Activated CD4-positive, alpha-beta T cell treated with anti-CD3 and anti-CD28 coated beads for 1 hour (primary cell): ENCODE data around the gene COL6A2.
A peak's percentile ranks its signal among the peaks of the same experiment; 100 is the strongest.
"Not testable (repeated sequence)": the region's sequence is repeated elsewhere in the genome, so short reads cannot be mapped to it uniquely, and the experiment has no call there.

Source experiments
- DNase-seq: peaks from one replicate; pipeline ENCODE4 v3.0.0-alpha.2; 2020

COL6A2 gene

DNA sequence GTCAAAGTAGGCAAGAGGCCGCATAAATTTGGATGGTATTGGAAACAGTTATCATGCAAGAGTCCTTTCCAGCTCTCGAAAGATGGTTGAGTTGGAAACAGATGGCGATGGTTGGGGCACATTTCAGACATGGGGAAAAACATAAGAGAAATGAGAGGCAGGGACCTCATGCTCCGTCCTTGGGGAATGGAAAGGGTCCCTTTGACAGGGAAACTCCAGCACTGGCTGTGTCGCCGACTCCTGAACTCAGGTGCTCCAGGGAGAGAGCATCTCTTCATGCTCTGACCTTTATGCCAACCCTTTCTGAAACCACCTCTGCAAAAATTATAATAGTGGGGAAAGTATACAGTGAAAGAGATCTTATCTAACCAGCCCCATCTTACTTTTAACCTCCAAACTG is 36.8 kb upstream of the COL6A2 start:
- no peak for DNase-seq

DNA sequence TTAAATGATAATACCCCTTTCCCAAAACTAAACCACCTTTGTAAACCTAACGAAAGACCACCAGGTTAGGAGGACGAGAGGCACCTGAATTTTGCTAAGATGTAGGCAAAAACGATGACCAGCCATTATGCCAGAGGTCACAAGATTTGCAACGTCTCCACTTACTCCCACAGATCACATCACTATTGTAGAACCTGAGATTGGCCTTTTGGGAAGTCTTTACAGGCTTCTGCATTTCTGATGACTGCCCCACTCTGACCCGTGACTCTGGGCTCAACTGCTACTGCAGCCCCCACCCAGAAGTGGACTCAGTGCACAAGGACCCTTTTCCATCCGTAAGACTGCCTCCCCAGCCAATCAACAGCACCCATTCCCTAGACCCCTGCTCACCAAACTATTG is 36.4 kb upstream of the COL6A2 start:
- no peak for DNase-seq

DNA sequence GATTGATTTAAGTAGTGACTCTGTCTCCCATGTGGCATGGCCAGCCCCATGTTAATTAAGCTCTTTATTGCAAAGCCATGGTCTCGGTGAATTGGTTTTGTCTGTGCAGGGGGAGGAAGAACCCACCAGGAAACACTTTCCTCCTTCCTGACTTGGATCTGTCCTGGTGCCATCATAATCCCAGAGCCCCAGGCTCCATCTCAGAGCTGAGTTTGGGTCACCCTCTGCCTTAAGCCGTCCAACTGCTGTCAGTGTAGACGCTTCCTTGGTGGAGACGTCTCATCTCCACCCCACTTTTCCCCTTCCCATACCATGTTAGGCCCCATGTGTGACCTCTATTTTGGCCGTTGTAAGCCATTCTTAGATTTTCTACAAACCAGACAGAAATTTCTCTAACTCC is 36.0 kb upstream of the COL6A2 start:
- no peak for DNase-seq

DNA sequence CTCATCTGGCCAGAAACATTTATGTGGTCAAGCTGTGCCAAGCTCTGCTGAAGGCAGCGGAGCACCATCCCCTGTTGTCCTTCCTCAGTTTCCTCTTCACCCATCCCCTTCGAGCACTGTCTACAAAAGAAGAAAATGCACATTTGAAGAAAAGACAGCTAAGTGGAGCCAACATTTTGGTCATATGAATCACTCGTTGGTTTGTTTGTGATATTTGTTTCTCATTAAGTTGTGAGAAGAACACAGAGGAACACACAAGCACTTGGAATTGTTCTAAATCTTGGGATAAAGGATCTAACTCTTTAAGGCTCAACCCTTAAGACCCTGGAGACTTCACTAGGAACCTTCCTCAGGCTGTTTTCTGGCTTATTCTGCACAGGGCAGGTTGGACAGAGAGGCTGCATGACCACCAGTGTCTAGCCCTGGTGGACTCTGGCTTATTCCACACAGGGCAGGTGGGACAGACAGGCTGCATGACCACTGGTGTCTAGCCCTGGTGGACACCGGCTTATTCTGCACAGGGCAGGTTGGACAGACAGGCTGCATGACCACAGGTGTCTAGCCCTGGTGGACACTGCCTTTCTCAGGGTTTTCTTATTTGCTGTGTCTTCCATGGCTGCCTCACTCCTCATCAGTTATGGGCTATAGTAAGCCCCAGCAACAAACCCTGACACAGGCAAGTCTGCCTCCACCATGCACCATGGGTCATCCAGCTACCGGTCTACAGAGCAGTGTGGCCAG is 35.3 kb upstream of the COL6A2 start:
- no peak for DNase-seq

DNA sequence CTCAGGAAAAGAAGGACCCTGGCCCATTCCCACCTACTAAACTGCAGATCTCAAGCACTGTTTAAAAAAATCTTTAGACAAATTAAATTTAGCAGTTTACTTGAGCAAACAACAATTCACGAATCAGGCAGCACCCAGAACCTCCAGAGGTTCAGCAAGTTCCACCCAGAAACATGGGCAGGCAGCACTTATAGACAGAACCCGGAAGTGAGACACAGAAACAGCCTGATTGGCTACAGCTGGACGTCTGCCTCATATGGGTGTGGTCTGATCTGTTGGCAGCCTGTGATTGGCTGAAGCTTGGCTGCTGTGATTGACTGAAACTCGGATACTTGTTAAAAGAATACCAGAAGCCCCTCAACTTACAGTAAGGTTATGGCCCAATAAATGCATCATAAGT is 34.7 kb upstream of the COL6A2 start:
- DNase-seq: no peak

DNA sequence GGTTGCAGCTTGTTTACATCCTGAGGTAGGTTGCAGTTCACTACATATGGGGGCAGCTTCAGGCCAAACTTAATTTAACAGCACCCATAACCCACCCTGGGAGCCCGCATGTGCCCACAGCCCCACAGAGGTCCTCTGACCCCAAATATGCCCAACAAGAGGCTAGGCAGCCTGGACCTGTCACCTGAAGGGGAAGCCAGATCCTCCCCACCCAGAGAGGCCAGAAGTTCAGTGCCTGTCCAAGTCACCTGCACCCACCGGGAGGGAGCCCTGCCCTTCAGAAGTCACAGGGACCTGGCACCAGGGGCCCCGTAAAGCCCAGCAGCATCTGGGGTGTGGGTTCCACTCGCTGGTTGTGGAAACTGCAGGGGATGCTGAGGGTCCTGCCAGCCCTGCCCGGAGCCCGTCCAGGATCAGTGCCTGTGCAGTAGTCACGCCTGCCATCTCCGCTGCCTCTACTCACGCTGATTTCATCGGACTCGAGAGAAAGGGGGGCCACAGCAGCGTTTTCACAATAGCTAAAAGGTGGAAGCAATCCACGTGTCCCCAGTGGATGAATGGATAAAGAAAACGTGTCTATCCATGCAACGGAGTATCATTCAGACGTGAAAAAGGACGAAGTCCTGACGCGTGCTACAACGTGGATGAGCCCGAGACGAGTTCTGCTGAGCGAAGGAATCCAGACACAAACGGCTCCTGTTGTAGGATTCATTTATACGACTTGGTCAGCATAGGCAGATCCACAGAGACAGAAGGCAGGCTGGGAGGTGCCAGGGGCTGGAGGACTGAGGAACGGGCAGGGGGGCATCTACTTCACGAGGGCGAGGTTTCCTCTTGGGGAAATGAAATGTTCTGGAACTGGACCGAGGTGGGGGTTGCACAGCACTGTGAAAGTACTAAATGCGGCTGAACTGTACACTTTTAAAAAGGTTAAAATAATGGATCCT is 33.9 kb upstream of the COL6A2 start:
- peak; percentile 6 for DNase-seq

DNA sequence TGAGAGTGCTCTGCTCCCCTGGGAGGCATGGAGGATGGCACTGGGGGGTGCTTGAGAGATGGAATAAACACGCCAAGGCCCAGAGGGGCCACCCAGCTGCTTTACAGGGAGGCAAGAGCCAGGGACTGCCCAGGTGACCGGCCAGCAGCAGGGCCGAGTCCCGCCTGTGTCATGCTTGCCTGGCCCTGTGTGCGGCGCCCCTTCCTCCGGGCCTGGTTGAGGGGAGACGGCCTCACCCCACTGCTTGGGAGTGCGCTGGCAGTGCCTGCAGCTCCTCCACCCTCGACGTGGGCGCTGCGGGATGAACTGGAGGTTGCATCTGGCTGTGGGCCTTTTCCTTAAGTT is 33.1 kb upstream of the COL6A2 start:
- DNase-seq: no peak

DNA sequence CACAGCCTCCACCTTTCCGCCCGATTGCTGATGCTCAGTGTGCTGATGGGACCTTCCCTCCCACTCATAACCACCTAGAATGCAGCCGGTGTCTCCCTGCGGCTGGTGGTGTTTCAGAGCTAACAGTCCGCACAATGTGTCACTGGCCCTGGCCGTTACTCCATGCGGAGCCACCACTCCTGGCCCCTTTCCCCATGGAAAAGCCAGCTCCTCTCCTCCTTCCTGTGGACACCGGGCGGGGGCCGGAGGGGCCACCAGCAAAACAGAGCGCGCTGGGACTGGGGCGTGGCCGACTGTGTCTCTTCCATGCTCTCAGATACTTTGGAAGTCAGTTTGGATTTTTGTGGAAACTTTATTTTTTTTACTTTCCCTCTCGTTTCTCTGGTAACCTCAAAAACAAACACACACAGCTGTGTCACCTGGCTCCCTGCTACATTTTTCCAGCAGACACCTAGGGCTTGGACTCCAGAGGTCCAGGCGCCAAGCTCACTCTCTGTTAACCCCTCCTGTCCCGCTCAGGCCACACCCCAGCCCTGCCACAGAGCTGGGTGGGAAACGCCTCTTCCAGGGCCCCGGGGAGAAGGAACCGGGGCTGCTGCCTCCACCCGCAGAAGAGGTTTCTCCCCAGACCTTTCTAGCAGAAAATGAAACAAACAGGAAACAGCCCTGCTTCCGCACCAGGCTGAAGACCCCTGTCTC is 32.5 kb upstream of the COL6A2 start:
- DNase-seq: no peak

DNA sequence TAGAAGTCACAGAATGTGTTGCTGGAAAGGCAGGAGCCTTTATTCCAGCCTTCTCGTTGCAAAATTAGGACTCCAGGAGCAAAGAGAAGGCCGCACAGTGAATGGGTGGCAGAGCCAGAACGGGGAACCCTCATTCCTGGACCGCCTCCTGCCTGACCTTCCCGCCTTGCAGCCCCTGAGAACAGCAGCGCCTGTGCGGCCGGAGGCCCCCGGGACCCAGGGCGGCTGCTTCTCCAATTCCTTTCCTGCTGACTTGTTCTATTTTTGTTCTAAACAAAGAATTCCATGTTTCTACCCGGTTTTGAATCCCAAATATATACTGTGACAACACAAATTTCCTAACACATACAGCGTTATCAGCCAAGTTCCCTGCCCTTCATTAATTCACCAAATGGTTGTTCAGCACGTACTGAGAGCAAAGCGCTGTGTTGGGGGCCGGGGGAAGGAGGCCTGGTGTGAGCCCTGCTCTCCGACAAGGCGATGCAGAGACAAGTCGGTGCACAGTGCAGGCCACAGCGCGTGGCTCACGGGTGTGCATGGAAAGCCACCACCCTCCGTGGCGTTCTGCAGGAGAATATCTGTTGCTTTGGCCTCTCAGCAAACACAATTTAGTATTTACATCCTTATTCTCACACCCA is 31.9 kb upstream of the COL6A2 start:
- no peak for DNase-seq

DNA sequence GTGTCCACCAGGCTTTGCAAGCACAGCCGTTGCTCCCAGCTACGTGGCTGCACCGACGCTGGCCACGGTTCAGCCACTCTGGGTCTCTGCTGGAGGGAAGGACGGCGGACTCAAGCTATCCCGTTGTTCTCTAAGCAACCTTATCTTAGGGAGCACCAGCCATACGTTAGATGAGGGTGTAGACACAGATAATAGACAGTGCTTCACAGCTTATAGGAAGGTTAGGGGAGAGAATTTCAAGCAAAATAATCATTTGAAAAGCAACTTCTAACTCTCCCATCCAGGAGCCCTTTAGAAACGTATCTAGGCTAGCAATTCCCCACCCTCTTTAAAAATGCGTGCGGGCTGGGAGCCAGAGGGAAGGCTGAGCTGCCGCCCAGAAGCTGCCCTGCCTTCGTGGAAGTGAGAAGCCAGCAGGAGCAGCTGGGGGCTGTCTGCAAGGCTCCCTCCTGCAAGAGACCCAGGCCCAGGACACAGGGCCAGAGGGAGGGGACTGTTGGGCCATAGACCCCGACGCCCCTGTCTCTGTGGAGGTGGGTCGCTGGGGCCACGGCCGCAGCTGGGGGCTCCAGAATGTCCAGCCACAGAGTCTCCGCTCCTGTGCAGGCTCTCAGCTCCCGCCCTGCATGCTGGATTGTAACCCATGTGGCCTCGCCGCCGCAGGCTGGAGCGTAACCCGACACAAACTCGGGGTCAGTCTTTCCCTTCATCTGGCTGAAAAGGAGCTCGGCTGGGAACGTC is 31.2 kb upstream of the COL6A2 start:
- no peak for DNase-seq

DNA sequence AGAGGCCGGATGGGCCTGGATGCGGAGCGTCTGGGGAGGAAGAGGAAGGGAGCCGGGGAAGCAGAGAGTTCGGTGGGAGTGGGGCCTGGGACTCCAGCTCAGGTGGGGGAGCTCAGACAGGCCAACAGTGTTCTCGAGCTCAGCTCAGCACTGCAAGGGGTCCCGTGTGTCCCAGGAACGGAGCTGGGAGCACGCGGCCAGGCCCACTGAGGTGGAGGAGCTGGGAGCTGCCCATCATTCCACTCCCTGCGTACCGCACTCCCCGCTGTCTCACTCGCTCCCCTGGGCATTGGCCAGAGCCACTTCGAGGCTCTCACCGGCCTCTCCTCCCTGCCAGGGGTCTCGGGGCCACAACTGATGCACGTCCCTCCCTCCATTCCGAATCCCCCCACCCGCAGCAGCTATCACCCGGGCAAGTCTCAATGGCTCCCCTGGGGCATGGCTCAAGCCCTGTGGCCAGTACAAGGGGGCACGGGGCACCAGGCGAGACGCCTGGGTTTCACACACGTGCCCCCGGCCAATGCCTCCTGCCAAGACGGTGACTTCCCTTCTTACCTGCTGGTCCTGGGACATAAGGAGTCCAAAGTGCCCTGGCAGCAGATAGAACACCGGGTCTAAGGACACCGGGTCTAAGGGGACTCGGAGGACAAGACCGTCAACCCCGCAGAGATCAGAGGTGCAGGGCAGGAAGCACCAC is 30.3 kb upstream of the COL6A2 start:
- no peak for DNase-seq

DNA sequence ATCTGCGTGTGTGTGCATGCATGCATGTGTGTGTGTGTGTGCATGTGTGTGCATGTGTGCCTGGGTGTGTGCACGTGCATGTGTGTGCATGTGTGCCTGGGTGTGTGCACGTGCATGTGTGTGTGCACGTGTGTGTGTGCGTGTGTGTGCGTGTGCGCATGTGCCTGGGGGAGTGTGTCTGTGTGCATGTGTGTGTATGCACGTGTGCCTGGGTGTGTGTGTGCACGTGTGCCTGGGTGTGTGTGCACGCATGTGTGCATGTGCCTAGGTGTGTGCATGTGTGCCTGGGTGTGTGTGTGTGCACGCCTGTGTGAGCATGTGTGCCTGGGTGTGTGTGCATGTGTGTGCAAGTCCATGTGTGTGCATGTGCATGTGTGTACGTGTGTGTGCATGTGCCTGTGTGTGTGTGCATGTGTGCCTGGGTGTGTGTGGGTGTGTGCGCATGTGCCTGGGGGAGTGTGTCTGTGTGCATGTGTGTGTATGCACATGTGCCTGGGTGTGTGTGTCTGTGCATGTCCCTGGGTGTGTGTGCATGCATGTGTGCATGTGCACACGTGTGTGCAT is 29.3 kb upstream of the COL6A2 start:
- DNase-seq: no peak

DNA sequence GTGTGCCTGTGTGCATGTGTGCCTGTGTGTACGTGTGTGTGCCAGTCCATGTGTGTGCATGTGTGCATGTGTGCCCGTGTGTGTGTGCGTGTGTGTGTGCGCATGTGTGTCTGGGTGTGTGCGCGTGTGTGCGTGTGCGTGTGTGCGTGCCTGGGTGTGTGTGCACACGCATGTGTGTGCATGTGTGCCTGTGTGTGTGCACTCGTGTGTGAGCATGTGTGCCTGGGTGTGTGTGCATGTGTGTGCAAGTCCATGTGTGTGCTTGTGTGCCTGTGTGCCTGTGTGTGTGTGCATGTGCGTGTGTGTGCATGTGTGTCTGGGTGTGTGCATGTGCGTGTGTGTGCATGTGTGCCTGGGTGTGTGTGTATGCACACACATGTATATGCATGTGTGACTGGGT is 28.7 kb upstream of the COL6A2 start:
- DNase-seq: no peak

DNA sequence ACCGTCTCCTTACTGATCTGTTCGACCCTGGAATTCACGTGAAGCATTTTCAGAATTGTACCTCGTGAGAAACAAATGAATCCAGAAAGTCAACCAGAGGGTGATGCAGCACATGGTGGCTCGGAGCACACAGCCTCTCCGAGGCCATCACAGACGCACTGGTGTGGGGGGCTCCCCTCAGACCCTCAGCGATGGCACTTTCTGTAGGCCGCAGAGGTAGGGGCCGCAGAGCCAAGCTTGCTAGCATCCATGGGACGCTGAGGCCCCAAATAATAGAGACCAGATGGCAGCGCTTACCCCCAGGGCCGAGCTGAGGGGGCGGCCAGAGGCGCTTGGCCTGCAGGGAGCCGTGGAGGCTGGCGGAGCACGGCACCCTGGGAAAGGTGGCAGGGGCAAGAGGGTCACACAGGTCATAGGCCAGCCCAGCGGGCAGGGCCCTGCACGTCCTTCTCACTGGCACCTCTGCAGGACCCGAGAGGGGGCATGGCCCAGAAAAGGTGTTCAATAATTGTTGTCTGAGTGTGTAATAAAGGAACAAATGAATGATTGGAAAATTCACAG is 28.1 kb upstream of the COL6A2 start:
- DNase-seq: peak; percentile 3

DNA sequence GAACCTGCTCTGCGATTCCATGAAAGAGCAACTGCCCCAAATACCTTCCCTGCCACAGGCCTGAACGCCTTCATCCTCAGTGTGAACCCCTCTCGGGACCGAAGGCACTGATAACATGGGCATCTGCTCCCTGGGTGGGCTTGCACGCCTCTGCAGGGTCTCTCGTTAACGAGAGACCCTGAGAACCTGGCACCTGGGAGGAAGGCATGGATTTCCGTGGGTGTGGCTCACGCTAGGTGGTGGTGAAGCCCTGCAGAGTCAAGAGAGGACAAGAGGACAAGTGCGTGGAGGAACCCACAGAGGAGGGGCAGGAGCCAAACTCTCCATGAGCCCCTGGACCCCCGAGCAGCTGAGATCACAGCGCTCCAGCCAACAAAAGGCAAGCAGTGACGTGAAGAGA is 26.8 kb upstream of the COL6A2 start:
- DNase-seq: no peak

DNA sequence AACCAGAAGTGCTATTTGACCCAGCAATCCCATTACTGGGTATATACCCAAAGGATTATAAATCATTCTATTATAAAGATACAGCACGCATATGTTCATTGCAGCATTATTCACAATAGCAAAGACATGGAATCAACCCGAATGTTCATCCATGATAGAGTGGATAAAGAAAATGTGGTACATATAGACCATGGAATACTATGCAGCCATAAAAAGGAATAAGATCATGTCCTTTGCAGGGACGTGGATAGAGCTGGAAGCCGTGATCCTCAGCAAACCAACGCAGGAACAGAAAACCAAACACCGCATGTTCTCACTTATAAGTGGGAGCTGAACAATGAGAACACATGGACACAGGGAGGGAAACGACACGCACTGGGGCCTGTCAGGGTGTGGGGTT is 21.2 kb upstream of the COL6A2 start:
- not testable (repeated sequence) for DNase-seq

DNA sequence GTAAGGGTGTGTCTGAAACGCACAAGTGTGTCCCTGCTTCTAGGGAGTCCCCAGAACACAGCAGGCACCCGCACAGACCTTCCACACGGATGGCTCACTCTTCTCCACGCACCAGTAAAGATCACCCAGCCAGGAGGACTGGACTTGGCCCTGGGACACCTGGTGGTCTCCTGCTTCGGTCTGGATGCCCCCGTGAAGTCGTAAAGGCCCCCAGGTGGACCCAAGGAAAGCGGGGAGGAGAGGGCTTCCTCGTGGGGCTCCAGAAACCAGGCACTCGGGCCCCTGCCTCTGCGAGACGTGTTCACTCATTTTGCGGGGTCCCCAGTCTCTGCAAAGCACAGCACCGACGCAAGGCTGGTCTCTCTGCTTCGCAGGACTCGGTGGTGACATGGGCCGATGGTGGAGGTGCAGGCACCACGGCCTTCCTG is 20.2 kb upstream of the COL6A2 start:
- no peak for DNase-seq

DNA sequence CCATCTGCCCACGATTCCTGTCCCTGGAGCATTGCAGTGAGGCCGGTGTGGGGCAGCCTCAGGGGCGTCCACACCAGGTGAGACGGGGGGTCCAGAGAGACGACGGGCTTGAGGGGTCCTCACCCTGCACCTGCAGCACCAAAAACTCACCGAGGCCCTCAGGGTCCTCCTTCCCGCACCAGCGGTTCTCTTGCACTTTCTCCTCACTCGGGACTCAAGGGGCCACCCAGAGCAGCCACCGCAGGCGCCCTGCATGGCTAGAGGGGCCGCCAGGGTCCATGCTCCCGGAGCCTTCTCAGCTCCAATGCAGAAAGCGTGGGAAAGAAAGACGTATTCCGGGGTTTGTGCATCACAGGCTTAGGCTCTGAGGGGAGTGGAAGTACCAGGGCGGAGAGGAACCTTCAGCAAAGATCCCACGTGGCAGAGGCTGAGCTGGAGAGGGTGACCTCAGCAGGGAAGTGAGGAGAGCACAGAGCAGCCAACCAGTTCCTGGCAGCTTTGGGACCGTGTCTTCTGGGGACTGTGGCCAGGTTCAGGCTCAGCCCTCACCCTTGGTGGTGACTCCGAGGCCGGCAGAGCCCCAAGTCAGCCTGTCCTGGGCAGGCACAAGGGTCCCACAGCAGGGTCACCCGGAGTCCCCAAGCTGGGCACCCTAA is 19.5 kb upstream of the COL6A2 start:
- DNase-seq: no peak

DNA sequence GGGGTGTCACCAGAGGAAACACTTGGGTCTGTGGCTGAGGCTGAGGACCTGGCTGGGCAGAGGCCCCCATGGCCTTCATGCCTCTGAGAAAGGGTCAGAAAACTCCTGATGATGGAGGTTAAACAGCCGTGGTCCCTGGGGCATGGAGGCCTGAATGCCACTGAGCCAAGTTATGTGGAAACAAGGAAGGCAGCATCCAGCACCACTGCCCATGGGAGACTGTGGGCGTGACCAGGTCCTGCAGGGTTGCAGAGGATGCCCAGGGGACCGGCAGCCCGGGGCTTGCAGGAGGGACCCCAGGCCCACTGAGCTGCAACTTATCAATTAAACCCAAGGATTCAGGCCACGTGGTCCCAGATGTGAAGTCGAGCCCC is 18.9 kb upstream of the COL6A2 start:
- DNase-seq: no peak

DNA sequence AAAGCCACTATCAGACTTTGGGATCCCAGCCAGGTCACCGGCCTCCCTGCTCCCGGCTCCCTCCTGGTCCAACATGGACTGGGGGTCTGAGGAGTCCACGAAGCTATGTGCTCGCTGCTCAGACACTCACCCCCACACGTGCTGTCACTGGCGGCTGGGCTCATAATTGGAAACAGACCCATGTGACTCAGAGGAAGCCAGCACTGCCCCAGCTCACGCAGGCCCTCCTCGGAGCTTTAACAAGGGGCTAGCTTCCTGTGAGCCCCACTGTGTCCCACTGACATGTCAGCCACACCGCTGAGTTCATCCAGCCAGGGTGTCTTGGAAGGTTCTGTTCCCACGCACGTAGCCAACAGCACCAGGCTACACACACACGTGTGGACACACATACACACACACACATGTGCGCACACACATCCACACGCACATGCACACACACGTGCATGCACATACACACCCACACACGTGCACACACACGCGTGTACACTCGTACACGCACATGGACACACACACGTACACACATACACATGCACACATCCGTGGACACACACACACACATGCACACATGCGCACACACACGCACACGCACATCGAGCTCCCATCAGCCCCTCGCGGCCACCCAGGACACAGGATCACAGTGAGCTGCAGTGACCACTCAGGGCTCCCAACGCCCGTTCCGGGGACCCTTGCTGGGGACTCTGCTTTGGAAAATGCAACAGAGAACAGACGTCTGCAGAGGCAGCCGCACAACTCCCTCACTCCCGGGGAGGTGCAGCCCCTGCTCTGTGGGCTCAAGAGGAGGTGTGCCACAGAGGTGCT is 18.4 kb upstream of the COL6A2 start:
- DNase-seq: peak; percentile 2
